SK-N-SH (cell line): Measurements from ENCODE around the gene CST9L.

Experiments used
- CTCF ChIP-seq: fragments of 200-600 bp; sonication (generic); IDR thresholded peaks from 2 replicates; pipeline ENCODE4 v1.6.1; 2017; ENCODE audit warnings: antibody characterized with exemption, mild to moderate bottlenecking, moderate library complexity
- FOXJ3 ChIP-seq: sonication (generic); formaldehyde crosslinking; IDR thresholded peaks from 2 replicates; pipeline ENCODE4 v1.5.1; 2020; ENCODE audit warnings: mild to moderate bottlenecking, missing genetic modification reagents
- FOXM1 ChIP-seq: IDR thresholded peaks from 2 replicates; pipeline ENCODE4 v1.4.0; 2012; ENCODE audit warnings: low read depth, mild to moderate bottlenecking
- POLR2AphosphoS5 ChIP-seq: IDR thresholded peaks from 2 replicates; pipeline ENCODE4 v1.6.1; 2012; ENCODE audit warnings: low read depth, low read length
- REST ChIP-seq: IDR thresholded peaks from 2 replicates; pipeline ENCODE4 v1.6.1; 2012; ENCODE audit warnings: mild to moderate bottlenecking, low read depth, low read length, moderate library complexity
- SIN3A ChIP-seq: IDR thresholded peaks from 2 replicates; pipeline ENCODE4 v1.6.1; 2012; ENCODE audit warnings: low read depth, mild to moderate bottlenecking, low read length, moderate library complexity, borderline replicate concordance
- TAF1 ChIP-seq: IDR thresholded peaks from 2 replicates; pipeline ENCODE4 v1.6.1; 2012; ENCODE audit warnings: low read depth, mild to moderate bottlenecking, low read length, moderate library complexity, borderline replicate concordance
- YY1 ChIP-seq: IDR thresholded peaks from 2 replicates; pipeline ENCODE4 v1.4.0; 2012; ENCODE audit warnings: low read depth, mild to moderate bottlenecking
- ZBTB33 ChIP-seq: IDR thresholded peaks from 2 replicates; pipeline ENCODE4 v1.4.0; 2012; ENCODE audit warnings: low read depth, borderline replicate concordance

- TF ChIP-seq CTCF = no peak
- no peak for TF ChIP-seq POLR2AphosphoS5
- TF ChIP-seq TAF1 = no peak
- no peak for TF ChIP-seq SIN3A
- no peak for TF ChIP-seq YY1
- TF ChIP-seq ZBTB33 = no peak
- TF ChIP-seq REST = no peak
- no peak for TF ChIP-seq FOXM1
- no peak for TF ChIP-seq FOXJ3
Measured at GRCh38 chr20:23534801-23535593, 33.3 kb downstream of the CST9L start.
